ENCODE measurements around the gene ZSCAN20.

ZSCAN20 gene

DNA sequence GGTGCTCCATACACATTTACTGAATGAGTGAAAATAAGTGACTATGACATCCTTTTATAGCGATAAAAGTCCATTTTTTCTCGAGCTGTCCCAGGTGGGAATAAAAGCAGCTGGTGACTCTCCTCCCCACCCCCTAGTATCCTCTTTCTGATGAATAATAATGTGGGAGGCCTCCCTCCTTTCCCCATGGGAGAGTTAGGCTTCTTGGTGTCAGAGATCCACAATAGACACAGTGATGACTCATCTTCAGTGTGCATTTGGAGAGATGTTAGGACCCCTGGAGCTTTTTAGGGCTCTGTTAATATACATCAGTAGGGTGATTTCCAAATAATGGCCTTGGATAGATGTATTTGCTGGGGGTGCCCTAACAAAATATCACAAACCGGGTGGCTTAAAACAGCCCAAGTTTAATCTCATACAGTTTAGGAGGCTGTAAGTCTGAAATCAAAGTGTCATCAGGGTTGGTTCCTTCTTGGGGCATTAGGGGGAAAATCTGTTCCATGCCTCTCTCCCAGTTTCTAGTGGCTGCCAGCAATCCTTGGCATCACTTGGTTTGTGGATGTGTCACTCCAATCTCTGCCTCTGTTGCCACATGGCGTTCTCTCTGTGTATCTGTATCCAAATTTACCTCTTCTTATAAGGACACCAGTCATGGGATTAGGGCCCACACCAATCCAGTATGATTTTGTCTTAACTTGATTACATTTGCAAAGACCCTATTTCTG is 37.2 kb upstream of the ZSCAN20 start:
- TF ChIP-seq ARNTL (CRISPR knock-in tag; IDR thresholded peaks at IDR 0.05; ENCODE audit: borderline replicate concordance, low read depth) (no peak), CSDC2 (CRISPR knock-in tag; IDR thresholded peaks at IDR 0.05) (no peak), RARB (CRISPR knock-in tag; IDR thresholded peaks at IDR 0.05) (no peak), OSR1 (CRISPR knock-in tag; IDR thresholded peaks at IDR 0.05) (no peak), PATZ1 (CRISPR knock-in tag; IDR thresholded peaks at IDR 0.05; ENCODE audit: borderline replicate concordance) (no peak), TSHZ2 (CRISPR knock-in tag; IDR thresholded peaks at IDR 0.05) (no peak), ZFP30 (CRISPR knock-in tag; IDR thresholded peaks at IDR 0.05) (no peak), GLIS3 (CRISPR knock-in tag; IDR thresholded peaks at IDR 0.05) (no peak), ESRRG (CRISPR knock-in tag; IDR thresholded peaks at IDR 0.05) (no peak), ZNF8 (CRISPR knock-in tag; IDR thresholded peaks at IDR 0.05) (no peak), ZC3H10 (CRISPR knock-in tag; IDR thresholded peaks at IDR 0.05) (no peak)
- no peak for ATAC-seq

DNA sequence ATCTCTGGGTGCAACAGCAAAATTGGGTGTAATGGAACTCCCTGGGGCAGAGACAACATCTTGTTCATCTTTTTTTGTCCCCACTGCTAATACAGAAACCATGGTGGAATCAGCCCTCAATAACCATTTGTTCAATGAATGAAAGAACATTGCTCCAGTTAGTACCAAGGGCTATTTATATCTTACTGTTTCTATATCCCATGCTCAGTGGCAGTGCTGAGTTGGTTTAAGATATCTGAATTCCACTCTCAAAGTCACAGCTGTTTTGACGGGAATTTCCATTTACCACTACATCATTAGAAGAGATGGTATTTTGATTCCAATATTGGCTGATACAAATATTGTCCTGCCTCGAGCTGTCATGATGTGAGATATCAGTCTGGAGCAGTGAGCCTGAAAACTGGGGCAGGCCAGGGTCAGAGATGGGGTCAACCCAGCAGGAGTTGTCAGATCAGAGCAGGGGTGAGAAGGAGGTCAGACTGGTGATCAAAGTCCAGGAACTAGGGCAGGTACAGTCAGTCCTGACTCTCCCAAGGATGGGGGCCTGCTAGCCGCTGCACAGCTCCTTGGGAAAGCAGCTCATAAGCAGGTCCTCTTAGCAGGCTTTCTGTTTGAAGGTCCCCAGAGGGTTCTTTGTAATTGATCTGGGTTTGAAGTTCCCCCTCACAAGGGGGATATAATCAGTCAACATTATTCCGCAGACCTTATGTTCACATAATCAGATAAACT is 35.7 kb upstream of the ZSCAN20 start:
- TF ChIP-seq PATZ1 (CRISPR knock-in tag; IDR thresholded peaks at IDR 0.05; ENCODE audit: borderline replicate concordance) (no peak), ESRRG (CRISPR knock-in tag; IDR thresholded peaks at IDR 0.05) (no peak), ISL1 (CRISPR knock-in tag; IDR thresholded peaks at IDR 0.05) (no peak), TSHZ2 (CRISPR knock-in tag; IDR thresholded peaks at IDR 0.05) (peak; percentile 45; the same call in 1 of the 2 replicates), PPARA (CRISPR knock-in tag; IDR thresholded peaks at IDR 0.05; ENCODE audit: borderline replicate concordance) (no peak), TCF4 (CRISPR knock-in tag; IDR thresholded peaks at IDR 0.05; ENCODE audit: borderline replicate concordance) (0 out of 2 replicates have a peak, but pooled peaks have one; percentile 62)
- ATAC-seq = no peak

DNA sequence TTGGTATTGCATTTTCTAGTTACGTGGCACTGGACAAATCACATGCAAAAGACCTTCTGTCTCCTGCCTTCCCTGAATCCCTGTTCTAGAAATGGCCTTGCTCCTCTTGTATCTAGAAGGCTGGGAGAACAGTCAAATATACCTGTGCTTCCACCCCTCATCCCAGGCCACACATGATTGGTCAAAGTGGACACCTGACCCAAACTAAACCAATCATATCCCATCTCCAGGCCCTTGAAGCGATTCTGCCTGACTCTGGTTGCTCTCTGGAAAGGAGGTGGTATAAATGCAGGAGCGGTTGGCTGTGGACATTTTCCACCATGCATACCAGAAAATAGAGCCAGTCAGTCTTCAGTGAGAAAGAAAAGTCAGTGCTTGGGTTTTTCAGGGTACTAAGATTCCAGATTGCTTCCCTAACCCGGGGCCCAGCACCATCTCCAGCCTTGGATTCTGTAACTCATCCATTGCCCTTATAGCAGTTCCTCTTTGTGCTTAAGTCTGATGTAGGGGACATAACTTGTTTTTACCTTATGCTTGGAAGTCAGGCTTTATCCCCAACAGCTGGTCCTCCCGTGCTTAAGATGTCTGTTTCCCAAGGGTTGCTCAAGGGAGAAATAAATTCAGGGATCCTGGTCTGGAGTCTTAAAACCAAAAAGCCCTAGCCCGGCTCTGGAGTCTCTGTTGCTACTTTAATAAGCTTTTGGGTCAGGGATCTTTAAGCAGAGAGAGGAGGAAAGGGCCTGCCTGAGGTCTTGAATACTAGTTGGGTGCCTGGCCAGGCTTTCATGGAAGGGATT is 33.9 kb upstream of the ZSCAN20 start:
- ATAC-seq = no peak
- no peak for TF ChIP-seq GLIS3 (CRISPR knock-in tag; IDR thresholded peaks at IDR 0.05)
- no peak for TF ChIP-seq CSDC2 (CRISPR knock-in tag; IDR thresholded peaks at IDR 0.05)
- TF ChIP-seq ZNF565 (CRISPR knock-in tag; conservative IDR thresholded peaks at IDR 0.05; ENCODE audit: low read depth) = no peak
- no peak for TF ChIP-seq PATZ1 (CRISPR knock-in tag; IDR thresholded peaks at IDR 0.05; ENCODE audit: borderline replicate concordance)
- TF ChIP-seq PPARA (CRISPR knock-in tag; IDR thresholded peaks at IDR 0.05; ENCODE audit: borderline replicate concordance) = no peak
- TF ChIP-seq ZFP30 (CRISPR knock-in tag; IDR thresholded peaks at IDR 0.05) = no peak
- TF ChIP-seq SNAI2 (CRISPR knock-in tag; IDR thresholded peaks at IDR 0.05) = no peak
- TF ChIP-seq ZFP3 (CRISPR knock-in tag; IDR thresholded peaks at IDR 0.05) = no peak
- TF ChIP-seq TCF4 (CRISPR knock-in tag; IDR thresholded peaks at IDR 0.05; ENCODE audit: borderline replicate concordance) = no peak
- TF ChIP-seq OSR1 (CRISPR knock-in tag; IDR thresholded peaks at IDR 0.05) = no peak
- no peak for TF ChIP-seq RARB (CRISPR knock-in tag; IDR thresholded peaks at IDR 0.05)
- TF ChIP-seq BACH2 (CRISPR knock-in tag; IDR thresholded peaks at IDR 0.05; ENCODE audit: borderline replicate concordance) = no peak
- TF ChIP-seq TSHZ2 (CRISPR knock-in tag; IDR thresholded peaks at IDR 0.05) = no peak
- TF ChIP-seq ESRRG (CRISPR knock-in tag; IDR thresholded peaks at IDR 0.05) = no peak

All from SK-N-SH treated with all-trans-retinoic acid at 6 μM for 48 hours (cell line).